PFSK-1 (cell line): ENCODE data around the gene PCDHA6.

ENCODE experiments used
- FOXP2 ChIP-seq: optimal IDR thresholded peaks from 2 replicates; pipeline ENCODE3; 2011; ENCODE audit warnings: borderline replicate concordance, control low read depth, inconsistent platforms; ENCODE audit not compliant: insufficient read depth; ENCODE audit errors: extremely low read length, extremely low read depth
- POLR2AphosphoS5 ChIP-seq: IDR thresholded peaks from 2 replicates; pipeline ENCODE4 v1.6.1; 2012; ENCODE audit warnings: low read depth, mild to moderate bottlenecking, control low read depth, low read length, moderate library complexity
- REST ChIP-seq, 2 experiments: IDR thresholded peaks; 2 replicates each; pipeline versions ENCODE4 v1.6.1 to v1.8.0; 2011 to 2012; ENCODE audit warnings: low read depth in 2 of 2, low read length in 2 of 2, control low read depth in 1 of 2, inconsistent platforms in 1 of 2, mild to moderate bottlenecking in 1 of 2, moderate library complexity in 1 of 2; ENCODE audit not compliant: insufficient read depth in 1 of 2
- SIN3A ChIP-seq: IDR thresholded peaks from 2 replicates; pipeline ENCODE4 v1.6.1; 2012; ENCODE audit warnings: mild to moderate bottlenecking, low read length, moderate library complexity, borderline replicate concordance; ENCODE audit not compliant: insufficient read depth
- TAF1 ChIP-seq: IDR thresholded peaks from 2 replicates; pipeline ENCODE4 v1.6.1; 2012; ENCODE audit warnings: low read length, control low read depth, borderline replicate concordance; ENCODE audit not compliant: insufficient read depth

- TF ChIP-seq POLR2AphosphoS5 (no peak), SIN3A (no peak), REST (IDR thresholded peaks at IDR 0.05; ENCODE audit: insufficient read depth in 1 of 2, low read depth in 2 of 2, low read length in 2 of 2) (no peak), FOXP2 (no peak), TAF1 (no peak)
Observed at GRCh38 chr5:140785905-140786686, 41.7 kb upstream of the PCDHA6 start, which contains the start of gene PCDHA1.
